Measurements from ENCODE around the gene HVCN1.

- TF ChIP-seq ZNF184 (tag by site-specific recombination; IDR thresholded peaks at IDR 0.05) (no peak), CTCF (tag by site-specific recombination; IDR thresholded peaks at IDR 0.05) (peak; percentile 79), ZNF629 (tag by site-specific recombination; IDR thresholded peaks at IDR 0.05) (no peak), PBX3 (CRISPR knock-in tag; IDR thresholded peaks at IDR 0.05) (no peak), PRDM10 (tag by site-specific recombination; IDR thresholded peaks at IDR 0.05) (no peak), SETDB1 (IDR thresholded peaks at IDR 0.05; ENCODE audit: insufficient read length, low read length) (no peak), ZNF16 (tag by site-specific recombination; IDR thresholded peaks at IDR 0.05; ENCODE audit: low read depth) (no peak), ZNF2 (tag by site-specific recombination; IDR thresholded peaks at IDR 0.05) (no peak), ZNF24 (tag by site-specific recombination; IDR thresholded peaks at IDR 0.05) (no peak), YY1 (tag by site-specific recombination; IDR thresholded peaks at IDR 0.05) (no peak), ZBTB8A (tag by site-specific recombination; IDR thresholded peaks at IDR 0.05) (no peak), ZNF274 (IDR thresholded peaks at IDR 0.05; ENCODE audit: low read length) (no peak), ZNF274 (tag by site-specific recombination; IDR thresholded peaks at IDR 0.05; ENCODE audit: borderline replicate concordance) (no peak), ZNF639 (tag by site-specific recombination; IDR thresholded peaks at IDR 0.05) (no peak)
These were observed 10.9 kb upstream of the HVCN1 start for GRCh38 chr12:110699591-110700445.
